ENCODE measurements around the gene PTPRN2.
A peak's percentile ranks its signal among the peaks of the same experiment; 100 is the strongest.

The PTPRN2 gene

DNA sequence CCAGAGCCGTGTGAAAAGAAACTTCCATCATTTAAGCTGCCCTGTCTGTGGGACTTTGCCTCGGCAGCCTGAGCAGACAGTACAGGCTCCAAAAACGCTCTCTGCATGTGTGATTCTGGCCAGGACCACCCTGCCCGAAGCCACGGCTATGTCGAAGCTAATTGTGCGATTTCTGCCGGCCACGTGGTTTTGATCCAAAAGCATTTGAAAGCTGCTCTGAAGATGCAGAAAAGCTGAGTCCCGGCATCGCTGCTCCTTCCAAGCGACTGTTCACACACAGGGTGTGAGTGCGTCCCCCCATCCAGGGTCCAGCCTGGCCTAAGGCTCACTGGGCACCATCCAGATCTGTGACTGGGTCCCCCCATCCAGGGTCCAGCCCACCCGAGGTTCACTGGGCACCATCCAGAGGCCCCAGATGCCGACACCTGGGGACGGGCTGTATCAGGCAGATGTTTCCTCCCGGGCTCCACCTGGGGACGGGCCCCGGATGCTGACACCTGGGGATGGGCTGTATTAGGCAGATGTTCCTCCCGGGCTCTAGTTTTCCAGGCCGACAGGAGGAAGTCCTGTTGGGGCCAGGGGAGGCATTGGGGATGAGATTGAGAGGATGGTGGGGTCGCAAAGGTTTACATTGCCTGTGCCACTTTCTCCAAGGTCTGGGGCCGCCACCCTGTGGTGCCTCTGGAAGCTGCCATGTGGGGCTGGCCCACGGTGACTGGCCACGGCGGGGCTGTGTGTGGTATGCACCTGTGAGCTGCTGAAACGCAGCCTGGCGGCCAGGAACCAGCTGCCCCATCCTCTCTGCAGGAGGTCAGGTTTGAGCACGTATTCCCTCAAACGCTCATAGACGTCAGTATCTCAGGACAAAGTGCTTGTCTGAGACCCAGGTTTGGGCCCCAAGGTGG is 723.5 kb downstream of the PTPRN2 start:
- DNase-seq (ENCODE audit: low read depth in 2 of 2, low spot score in 1 of 2) = no peak

- no peak for DNase-seq (ENCODE audit: low read depth in 2 of 2, low spot score in 1 of 2)
Observed at GRCh38 chr7:157863176-157863575, 724.4 kb downstream of the PTPRN2 start.

GRCh38 chr7:157862731-157863130 is 724.9 kb downstream of the PTPRN2 start:
- no peak for DNase-seq (ENCODE audit: low read depth in 2 of 2, low spot score in 1 of 2)

- DNase-seq (ENCODE audit: low read depth in 2 of 2, low spot score in 1 of 2) = no peak
Observed at GRCh38 chr7:157861551-157861950, 726.1 kb downstream of the PTPRN2 start.

- DNase-seq (ENCODE audit: low read depth in 2 of 2, low spot score in 1 of 2) = no peak
Observed at GRCh38 chr7:157861031-157861491, 726.6 kb downstream of the PTPRN2 start.

GRCh38 chr7:157860406-157860805 is 727.2 kb downstream of the PTPRN2 start:
- DNase-seq (ENCODE audit: low read depth in 2 of 2, low spot score in 1 of 2) = no peak

GRCh38 chr7:157859915-157860314 is 727.7 kb downstream of the PTPRN2 start:
- DNase-seq (ENCODE audit: low read depth in 2 of 2, low spot score in 1 of 2) = no peak

DNA sequence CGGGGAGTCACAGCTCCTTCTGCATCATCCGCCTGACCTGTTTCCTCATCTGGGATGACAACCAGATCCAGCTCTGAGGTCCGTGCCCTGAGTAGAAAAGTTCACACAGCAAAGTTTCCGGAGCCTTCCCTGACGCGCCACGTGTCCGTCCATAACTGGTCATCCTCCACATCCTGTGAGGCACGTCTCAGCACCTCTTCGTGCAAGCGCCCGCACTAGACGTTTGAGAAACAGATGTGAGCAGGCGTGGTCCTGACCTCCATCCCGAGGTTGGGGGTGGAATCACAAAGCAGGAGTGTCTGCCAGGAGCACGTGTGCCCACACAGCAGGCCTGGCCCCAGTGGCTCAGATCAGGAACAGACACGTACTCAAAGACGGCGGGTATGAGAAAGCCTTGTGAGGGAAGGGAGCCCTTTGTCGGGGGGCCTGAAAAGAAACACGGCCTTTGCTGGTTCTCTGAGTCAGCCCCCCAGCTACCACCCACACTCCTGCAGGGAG is 730.0 kb downstream of the PTPRN2 start:
- no peak for DNase-seq (ENCODE audit: low read depth in 2 of 2, low spot score in 1 of 2)

- no peak for DNase-seq (ENCODE audit: low read depth in 2 of 2, low spot score in 1 of 2)
Observed at GRCh38 chr7:157856873-157857577, 730.6 kb downstream of the PTPRN2 start.

DNA sequence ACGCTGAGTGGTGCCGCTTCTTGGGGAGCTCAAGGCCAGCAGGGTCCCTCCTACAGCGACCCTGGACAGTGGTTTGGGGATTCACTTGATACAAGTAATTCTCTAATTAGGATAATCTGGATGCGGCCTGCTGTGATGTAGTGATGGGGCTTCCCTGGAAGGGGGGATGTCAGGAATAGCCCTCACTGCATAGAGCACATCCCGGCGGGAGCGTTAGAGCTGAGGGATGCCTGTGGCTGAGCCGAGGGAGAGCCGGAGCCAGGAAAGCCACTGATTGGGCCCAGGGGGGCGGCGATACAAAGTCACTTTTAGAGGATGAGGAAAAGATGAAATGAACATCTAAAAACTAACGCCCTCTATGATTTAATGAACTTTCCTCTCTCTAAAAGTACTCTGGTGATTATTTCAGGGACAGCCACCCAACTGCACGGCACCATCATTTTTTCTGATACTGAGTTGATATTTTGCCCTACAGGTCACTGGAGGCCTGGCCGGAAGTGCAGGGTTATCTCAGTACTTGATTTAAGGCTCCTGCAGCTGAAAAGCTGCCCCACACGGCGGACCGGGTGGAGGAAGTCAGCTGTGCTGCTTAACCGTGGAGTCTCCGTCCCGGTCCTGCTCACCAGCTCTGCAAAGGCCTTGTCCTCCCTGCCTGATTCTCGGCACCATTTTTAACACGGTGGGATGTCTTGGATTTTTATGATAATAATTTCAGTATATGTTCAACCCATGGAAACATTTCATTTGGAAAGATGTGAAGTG is 732.0 kb downstream of the PTPRN2 start:
- no peak for DNase-seq (ENCODE audit: low read depth in 2 of 2, low spot score in 1 of 2)

GRCh38 chr7:157855016-157855415 is 732.6 kb downstream of the PTPRN2 start:
- DNase-seq (ENCODE audit: low read depth in 2 of 2, low spot score in 1 of 2) = no peak

DNA sequence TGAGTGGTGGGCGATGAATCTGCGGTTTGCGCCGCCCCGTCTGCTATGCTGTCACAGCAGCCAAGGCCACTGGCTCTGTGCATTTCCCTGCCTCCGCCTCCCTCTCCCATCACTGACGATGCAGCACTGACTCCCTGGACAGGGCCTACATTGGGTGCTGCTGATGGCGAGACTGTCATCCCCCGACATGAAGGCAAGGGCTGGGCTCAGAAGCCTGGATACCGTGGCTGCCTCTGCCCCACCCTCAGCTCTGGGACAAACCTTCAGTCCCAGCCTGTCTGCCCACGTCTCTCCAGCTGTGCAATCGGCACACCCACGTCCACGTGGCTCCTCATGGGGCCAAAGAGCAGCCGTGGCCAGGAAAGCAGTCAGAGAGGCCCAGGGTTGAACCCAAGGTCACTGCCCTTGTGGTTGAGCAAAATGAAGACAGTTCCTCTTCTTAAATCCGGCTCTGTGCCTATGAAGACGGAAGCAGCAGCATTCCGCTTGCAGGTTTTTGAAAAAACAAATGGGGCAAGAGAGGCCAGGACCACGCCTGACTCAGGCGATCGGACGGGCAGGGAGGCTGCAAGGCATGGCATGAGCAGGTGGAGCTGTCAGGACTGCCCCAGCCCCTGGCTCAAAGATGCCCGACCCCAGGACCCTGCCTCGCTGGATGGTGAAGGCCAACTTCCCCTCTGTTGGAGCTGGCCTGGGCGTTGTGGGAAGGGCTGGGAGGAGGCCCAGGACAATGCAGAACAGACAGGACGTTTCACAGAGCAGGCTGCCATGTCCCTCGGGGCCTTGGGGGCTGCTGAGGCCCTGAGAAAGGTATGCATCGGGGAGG is 733.3 kb downstream of the PTPRN2 start:
- DNase-seq (ENCODE audit: low read depth in 2 of 2, low spot score in 1 of 2) = no peak

- no peak for DNase-seq (ENCODE audit: low read depth in 2 of 2, low spot score in 1 of 2)
Observed at GRCh38 chr7:157853789-157854065, 733.9 kb downstream of the PTPRN2 start.

DNA sequence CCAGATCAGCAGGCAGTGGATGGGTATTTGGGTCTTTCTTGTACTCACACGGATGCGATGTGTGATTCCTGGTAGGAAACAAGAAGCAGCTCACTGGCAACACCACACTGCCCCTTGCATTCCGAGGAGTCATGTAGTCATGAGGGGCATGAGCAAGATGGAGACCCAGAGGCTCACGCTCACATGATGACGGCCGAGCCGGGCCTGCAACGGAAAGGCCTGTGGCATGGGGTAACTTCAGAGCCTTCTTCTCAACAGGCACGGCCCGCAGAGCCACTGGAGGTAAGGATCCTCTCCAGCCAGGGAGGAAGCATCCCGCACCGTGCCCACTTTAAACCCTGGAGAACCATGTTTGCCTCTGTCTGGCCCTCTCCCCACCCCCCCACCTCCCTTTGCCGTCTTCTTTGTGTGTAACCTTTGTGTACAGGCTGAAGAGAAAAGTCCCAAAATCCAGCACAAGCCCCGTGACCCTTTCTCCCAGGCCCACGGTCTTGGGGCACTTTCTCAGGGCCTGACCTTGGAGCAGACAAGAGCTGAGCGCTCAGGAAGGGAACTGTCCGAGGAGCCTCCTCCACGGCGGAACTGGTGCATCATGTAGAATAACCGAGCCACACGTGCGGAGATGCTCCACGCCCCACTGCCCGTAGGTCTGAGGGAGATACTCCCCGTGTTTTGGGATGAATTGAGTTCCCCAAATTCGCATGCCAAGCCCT is 734.4 kb downstream of the PTPRN2 start:
- DNase-seq (ENCODE audit: low read depth in 2 of 2, low spot score in 1 of 2) = no peak

- peak; percentile 18 to 37 for DNase-seq (ENCODE audit: low read depth in 2 of 2, low spot score in 1 of 2)
Observed at GRCh38 chr7:157851501-157852067, 736.0 kb downstream of the PTPRN2 start.

- no peak for DNase-seq (ENCODE audit: low read depth in 2 of 2, low spot score in 1 of 2)
Observed at GRCh38 chr7:157850481-157851444, 736.9 kb downstream of the PTPRN2 start.

GRCh38 chr7:157849726-157850125 is 737.9 kb downstream of the PTPRN2 start:
- no peak for DNase-seq (ENCODE audit: low read depth in 2 of 2, low spot score in 1 of 2)

GRCh38 chr7:157849341-157849596 is 738.4 kb downstream of the PTPRN2 start:
- DNase-seq (ENCODE audit: low read depth in 2 of 2, low spot score in 1 of 2) = no peak

All from stimulated activated CD8-positive, alpha-beta memory T cell treated with anti-CD3 and anti-CD28 coated beads, Interleukin-4, amount 100 ng/mL, for 4 hours (primary cell).